ENCODE data around the gene NKAIN1.

GRCh38 chr1:31228986-31229385 is 10.7 kb downstream of the NKAIN1 start:
- TF ChIP-seq CTCF (IDR thresholded peaks at IDR 0.05 in 8 of 11, conservative IDR thresholded peaks at IDR 0.05 in 3 of 11) (no peak), POLR2A (IDR thresholded peaks at IDR 0.05) (no peak), POLR2AphosphoS5 (IDR thresholded peaks at IDR 0.05) (no peak)
